HG02588 (cell line): Measurements from ENCODE around the gene NKX6-2.
"Not testable (repeated sequence)": the region's sequence is repeated elsewhere in the genome, so short reads cannot be mapped to it uniquely, and the experiment has no call there.

Experiments
- ATAC-seq: cut with Tn5 transposase; IDR thresholded peaks from one replicate; pipeline ENCODE4 v1.9.1; 2021; ENCODE audit warnings: mild to moderate bottlenecking, moderate library complexity; ENCODE audit not compliant: unreplicated experiment

The NKX6-2 gene

DNA sequence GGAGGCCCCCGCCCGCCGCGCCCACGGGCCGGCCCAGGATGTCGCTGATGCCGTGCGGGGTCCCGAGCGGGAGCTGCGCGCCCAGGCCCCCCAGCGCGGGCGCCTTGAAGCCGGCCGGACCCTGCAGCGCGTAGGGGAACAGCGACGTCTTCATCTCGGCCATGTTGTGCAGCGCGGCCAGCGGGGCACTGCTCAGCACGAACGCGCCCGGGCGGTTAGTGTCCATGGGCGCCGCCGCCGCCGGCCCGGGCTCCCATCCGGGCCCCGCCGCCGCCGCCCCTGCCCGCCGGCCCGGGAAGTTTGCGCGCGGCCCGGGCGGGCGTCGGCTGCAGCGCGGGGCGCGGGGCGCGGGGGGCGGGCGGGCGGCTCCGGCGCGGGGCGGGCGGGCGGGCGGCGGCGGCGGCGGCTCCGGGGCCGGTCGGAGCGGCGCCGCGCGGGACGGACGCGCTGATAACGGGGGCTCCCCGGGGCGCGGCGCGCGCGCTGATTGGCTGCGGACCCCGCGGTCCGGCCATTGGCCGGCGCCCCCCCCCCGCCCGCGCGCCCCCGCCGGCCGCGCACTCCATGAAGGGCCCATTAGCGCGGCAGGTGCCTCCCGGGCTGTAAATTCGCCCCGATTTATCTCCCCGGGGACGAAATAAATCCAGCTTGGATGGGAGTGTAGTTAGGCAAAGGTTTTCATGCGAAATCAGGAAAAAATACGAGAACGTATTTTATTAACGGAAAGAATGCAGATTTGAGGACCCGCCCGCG is at the start of gene NKX6-2:
TSS of gene NKX6-2 (minus strand) at position 425 of the 753 bp plus-strand sequence. CDS start at position 226, 199 bp downstream.
- ATAC-seq: no peak

DNA sequence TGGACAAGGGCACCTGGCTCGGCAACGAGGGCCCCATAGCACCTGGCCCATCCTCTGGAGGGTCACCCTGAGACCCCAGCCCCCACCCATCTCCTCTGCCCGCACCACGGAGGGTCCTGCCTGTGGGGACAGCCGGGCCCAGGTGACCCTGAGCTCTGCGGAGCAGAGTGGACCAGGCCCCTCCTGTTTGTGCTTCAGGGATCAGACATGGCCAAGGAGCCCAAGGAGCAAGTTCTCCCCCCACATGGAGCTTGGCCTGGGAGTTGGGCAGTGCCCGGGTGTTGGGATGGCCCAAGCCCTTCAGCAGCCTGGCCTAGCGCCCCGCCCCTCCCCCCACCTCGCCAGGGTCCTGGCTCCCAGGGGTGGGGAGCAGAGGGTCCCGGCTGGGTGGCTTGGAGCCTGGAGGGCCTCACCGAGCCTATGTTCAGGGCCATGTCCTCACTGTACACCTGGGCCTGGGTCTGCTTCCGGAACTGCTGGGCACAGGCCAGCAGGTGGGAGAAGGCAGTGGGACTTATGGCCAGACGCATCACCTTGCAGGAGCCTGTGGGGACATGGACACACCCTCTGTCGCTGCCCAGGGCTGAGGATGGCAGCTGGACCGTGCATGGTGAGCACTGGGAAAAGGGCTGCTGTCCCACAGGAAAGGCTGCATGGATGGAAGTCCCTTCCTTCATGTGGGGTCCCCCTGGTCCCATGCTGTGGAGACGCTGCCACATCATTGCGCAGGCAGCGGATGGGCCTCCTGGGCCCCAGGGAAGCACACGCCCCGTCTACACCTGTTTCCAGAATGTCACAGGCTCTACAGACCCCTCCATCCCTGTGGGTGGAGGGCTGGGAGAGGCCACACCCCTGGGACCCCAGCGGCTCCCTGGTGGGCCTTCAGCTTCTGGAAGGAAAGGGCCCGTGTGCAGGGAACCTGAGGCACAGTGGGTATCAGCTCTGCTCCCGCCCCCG is 49.2 kb upstream of the NKX6-2 start:
- ATAC-seq: no peak

DNA sequence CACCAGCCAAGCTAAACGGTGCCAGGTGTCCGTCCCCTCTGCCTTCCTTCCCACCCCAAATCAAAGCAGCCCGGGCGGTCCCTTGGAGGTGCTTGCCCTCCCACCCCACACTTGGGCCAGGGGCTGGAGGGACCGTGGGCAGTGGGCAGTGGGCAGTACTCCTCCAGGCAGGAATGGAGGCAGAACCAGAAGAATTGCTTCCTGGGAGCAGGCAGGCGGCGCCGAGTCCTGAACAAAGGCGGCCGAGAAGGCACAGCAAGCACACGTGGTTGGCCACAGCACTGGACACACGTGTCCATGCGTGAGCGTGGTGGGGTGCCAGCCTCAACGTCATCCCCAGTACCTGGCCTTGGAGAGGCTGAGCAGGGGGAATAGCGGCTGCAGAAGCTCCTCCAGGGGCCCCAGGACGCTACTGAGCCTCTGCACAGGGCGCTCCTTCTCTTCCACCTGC is 48.4 kb upstream of the NKX6-2 start:
- no peak for ATAC-seq

- no peak for ATAC-seq
Measured at GRCh38 chr10:132833421-132834111, 47.6 kb upstream of the NKX6-2 start.

- ATAC-seq: no peak
Measured at GRCh38 chr10:132832186-132832969, 46.4 kb upstream of the NKX6-2 start.

- ATAC-seq: no peak
Measured at GRCh38 chr10:132829403-132829802, 43.5 kb upstream of the NKX6-2 start.

- ATAC-seq: no peak
Measured at GRCh38 chr10:132828681-132829080, 42.7 kb upstream of the NKX6-2 start.

DNA sequence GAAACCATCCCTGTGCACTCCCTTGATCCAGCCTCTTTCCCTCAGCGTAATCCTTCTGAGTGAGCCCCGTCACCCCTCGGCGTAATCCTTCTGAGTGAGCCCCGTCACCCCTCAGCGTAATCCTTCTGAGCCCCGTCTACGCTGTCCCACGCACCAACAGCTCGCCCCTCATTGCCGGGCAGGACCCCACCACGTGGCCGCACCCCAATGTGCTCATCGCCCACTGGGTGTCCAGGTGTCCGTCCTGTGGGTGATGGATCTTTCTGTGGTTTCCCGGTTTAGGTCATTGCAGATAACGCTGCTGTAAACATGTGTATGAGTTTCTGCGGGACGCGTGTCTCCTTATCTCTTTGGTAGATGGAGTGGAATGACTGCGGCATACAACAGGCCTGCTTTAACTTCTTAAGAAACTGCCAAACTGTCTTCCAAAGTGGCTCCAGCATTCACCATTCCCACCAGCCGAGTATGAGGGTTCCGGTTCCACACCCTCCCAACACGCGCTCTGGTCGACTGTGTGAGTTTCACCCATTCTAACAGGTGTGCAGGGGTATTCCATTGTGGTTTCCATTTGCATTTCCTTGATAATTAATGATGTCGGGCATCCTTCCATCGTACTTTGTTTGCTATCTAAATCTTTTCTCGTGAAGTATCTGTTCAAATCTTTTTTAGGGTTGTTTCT is 42.1 kb upstream of the NKX6-2 start:
- ATAC-seq: no peak

DNA sequence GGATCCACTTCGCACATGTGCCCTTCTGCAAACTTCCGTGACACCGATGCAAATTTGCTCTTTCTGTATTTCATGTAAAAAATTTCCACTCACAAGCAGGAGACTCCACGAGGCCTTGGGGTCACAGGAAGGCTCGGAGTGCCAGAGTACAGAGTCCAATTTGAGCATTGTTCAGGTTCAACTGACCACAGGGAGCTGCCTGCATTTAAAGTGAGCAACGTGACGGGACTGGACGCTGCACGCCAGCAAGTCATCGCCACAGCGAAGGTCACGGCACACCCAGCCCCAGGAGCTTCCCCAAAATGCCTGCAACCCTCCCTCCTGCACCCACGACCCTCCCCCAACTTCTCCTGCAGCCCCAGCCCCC is 41.5 kb upstream of the NKX6-2 start:
- no peak for ATAC-seq

GRCh38 chr10:132826524-132827422 is 40.8 kb upstream of the NKX6-2 start:
- ATAC-seq: no peak

- ATAC-seq: not testable (repeated sequence)
Measured at GRCh38 chr10:132825783-132826523, 40.0 kb upstream of the NKX6-2 start.

- no peak for ATAC-seq
Measured at GRCh38 chr10:132820056-132820455, 34.1 kb upstream of the NKX6-2 start.

GRCh38 chr10:132817701-132818211 is 31.8 kb upstream of the NKX6-2 start:
- ATAC-seq: no peak

DNA sequence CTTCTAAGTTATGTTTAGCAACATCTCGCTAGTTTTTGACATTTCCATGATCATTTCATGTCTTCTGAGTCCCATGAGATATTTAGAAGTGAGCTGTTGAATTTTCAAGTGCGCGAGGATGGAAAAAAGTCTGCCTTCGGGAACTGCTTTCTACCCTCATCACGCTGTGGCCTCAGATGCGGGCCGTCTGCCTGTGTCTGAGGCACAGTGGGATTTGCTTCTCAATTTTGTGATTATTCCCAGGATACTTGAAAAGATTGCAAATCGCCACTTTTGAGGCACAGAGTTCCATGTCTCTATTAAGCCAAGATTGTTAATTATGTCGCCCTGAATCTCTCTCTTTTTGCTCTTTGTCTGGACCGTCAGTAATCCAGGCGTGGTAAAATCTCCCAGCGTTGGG is 30.8 kb upstream of the NKX6-2 start:
- ATAC-seq: no peak

DNA sequence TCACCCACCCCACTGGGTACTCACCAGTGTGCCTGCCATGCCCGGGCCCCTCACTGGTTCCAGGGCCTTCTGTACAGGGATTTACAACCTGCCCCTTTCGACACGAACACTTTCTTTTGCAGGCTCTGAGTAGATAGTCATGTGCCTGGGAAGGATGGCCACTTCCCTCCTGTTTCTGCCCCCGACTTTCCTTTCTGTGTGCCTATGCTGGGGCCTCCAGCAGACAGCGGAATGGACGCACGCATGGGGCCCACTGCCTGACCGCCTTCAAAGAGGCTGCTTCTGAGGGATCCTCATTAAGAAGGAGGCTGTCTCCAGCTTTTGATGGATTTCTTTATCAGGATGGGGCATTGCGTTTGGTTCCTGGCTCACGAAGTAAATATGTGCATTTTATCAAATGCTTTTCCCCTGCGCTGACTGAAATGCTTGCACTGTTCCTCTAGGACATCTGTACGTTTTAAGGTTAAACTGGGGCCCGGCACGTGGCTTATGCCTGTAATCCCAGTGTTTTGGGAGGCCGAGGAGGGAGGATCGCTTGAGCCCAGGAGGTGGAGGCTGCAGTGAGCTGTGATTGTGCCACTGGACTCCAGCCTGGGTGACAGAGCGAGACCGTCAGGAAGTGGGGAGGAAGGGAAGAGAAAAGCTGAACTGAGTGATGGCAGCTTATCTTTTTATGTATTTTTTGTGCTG is 29.4 kb upstream of the NKX6-2 start:
- no peak for ATAC-seq

DNA sequence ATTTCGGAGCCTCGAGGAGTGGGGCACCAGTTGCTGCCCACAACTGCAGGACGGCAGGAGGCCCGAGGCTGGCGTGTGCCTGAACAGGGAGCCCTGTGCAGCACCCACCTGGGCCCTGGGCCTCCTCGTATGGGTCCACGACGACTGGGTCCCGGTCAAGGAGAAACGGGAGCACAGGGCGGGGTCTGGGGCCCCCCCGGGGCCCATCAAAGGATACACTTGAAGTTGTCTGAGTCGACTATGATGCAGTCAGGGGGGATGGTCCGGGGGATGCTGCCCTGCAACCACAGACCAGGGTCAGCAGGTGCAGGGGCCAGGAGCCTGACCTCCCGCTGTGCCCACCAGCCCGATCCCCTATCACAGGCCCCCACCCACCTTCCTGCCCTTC is 28.5 kb upstream of the NKX6-2 start:
- ATAC-seq: no peak
